ENCODE measurements around the gene ACOT7.

The ACOT7 gene

DNA sequence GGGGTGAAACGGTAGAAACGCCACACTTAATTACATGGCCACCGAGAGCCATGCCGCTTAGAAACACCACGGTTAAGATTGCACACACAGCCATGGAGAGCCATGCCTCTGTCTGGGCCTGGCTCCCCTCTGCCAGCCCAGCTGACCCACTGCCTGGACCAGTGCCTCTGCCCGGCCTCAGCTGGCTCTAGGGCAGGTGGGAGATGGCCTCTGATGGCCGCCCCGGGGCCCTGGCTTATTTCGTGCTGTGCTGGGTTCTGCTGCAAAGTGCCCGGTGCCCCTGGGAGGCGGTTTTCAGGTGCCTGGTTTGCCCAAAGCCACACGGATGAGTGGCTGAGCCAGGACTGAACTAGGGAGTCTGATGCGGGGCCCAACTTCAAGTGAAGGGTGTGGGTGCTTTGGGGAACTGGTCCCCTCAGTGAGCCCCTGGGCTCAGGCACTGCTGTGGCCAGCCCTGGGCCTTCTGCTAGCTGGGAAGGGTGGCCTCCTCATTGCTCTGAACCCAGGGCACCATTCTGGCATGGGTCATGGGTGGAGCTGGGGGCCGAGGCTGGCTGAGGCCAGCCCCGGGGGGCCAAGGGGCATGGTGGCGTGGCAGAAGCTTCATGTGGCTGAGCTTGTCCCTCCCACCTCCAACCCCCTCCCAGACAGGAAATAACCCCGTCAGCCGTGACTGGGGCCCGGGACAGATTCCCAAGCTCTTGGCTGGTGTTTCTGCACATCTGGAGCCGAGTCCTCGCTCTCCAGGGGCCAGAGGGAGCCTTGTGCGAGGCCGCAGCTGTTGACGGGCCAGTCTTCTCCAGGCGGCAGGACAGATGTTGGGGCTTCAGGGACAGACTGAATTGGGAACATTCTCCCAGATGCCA lies 130.8 kb downstream of the ACOT7 start:
- TF ChIP-seq CEBPB (IDR thresholded peaks at IDR 0.05), result no peak
- no peak for TF ChIP-seq RAD21 (IDR thresholded peaks at IDR 0.05; ENCODE audit: low read depth)

DNA sequence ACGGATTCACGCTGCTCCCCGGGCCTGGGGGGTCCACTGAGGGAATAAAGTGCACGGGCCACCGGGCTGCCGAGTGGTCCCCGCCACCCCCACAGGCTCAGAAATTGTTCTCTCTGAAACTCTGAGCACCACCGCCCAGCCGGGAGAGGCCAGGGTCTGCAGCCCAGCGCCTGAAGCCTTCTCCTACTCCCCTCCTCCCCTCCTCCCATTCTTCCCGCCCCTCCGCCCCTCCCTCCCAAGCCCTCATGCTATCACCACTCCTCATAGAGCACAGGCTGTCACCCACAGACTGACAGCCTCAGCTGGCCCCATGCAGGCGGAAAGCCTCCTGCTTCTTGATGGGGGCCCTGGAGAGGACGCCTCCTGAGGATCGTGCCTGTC lies 132.0 kb downstream of the ACOT7 start:
- TF ChIP-seq CEBPB (IDR thresholded peaks at IDR 0.05) (no peak), EGR1 (IDR thresholded peaks at IDR 0.05) (no peak), ZBTB7A (IDR thresholded peaks at IDR 0.05; ENCODE audit: low read depth) (no peak)
- TF ChIP-seq, protein P1, sequence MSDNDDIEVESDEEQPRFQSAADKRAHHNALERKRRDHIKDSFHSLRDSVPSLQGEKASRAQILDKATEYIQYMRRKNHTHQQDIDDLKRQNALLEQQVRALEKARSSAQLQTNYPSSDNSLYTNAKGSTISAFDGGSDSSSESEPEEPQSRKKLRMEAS (IDR thresholded peaks at IDR 0.05), result no peak

DNA sequence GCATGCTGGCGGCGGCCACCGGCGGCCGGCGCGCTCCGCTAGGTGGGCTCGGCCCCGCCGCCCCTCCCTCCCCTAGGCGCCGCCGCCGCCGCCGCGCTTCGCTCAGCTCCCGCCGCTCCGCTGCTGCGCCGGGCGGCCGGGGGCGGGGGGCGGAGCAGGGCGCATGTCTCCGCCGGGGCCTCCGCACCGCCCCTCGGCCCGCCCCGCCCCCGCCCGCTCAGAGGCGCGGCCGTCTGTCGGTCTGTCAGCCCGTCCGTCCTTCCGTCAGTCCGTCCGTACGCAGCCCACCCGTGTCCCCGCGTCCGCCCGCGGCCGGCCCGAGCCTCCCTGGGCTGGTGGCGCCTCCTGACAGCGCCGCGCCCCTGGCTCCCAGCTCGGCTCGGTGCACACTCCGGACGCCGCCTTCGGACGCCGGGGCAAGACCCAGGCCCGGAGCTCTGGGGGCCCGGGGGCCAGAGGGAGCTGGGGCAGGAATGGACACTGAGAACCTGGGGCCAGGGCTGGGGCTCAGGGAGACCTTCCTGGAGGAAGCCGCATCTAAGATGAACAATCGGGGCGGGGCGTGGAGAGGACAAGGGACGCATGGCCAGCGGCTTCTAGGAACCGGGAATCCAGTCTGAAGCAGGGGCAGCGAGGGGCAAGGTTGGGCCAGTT lies 132.5 kb downstream of the ACOT7 start, which contains the start of gene GPR153:
GPR153 (minus strand) TSS at position 138 of the 654 bp plus-strand sequence. CDS start 6,193 bp downstream, outside the sequence.
- TF ChIP-seq EGR1 (IDR thresholded peaks at IDR 0.05), result peak; percentile 47; the same call in 1 of the 2 replicates
- no peak for TF ChIP-seq CREB1 (IDR thresholded peaks at IDR 0.05; ENCODE audit: low read depth)
- no peak for TF ChIP-seq YY1 (IDR thresholded peaks at IDR 0.05; ENCODE audit: low read depth)
- TF ChIP-seq EP300 (IDR thresholded peaks at IDR 0.05; ENCODE audit: borderline replicate concordance), result no peak
- peak; percentile 64 for TF ChIP-seq ZBTB7A (IDR thresholded peaks at IDR 0.05; ENCODE audit: low read depth)
- no peak for TF ChIP-seq CEBPB (IDR thresholded peaks at IDR 0.05)
- no peak for TF ChIP-seq TCF12 (IDR thresholded peaks at IDR 0.05; ENCODE audit: low read depth)
- TF ChIP-seq, protein P2, sequence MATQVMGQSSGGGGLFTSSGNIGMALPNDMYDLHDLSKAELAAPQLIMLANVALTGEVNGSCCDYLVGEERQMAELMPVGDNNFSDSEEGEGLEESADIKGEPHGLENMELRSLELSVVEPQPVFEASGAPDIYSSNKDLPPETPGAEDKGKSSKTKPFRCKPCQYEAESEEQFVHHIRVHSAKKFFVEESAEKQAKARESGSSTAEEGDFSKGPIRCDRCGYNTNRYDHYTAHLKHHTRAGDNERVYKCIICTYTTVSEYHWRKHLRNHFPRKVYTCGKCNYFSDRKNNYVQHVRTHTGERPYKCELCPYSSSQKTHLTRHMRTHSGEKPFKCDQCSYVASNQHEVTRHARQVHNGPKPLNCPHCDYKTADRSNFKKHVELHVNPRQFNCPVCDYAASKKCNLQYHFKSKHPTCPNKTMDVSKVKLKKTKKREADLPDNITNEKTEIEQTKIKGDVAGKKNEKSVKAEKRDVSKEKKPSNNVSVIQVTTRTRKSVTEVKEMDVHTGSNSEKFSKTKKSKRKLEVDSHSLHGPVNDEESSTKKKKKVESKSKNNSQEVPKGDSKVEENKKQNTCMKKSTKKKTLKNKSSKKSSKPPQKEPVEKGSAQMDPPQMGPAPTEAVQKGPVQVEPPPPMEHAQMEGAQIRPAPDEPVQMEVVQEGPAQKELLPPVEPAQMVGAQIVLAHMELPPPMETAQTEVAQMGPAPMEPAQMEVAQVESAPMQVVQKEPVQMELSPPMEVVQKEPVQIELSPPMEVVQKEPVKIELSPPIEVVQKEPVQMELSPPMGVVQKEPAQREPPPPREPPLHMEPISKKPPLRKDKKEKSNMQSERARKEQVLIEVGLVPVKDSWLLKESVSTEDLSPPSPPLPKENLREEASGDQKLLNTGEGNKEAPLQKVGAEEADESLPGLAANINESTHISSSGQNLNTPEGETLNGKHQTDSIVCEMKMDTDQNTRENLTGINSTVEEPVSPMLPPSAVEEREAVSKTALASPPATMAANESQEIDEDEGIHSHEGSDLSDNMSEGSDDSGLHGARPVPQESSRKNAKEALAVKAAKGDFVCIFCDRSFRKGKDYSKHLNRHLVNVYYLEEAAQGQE (IDR thresholded peaks at IDR 0.05; ENCODE audit: low read depth), result no peak

DNA sequence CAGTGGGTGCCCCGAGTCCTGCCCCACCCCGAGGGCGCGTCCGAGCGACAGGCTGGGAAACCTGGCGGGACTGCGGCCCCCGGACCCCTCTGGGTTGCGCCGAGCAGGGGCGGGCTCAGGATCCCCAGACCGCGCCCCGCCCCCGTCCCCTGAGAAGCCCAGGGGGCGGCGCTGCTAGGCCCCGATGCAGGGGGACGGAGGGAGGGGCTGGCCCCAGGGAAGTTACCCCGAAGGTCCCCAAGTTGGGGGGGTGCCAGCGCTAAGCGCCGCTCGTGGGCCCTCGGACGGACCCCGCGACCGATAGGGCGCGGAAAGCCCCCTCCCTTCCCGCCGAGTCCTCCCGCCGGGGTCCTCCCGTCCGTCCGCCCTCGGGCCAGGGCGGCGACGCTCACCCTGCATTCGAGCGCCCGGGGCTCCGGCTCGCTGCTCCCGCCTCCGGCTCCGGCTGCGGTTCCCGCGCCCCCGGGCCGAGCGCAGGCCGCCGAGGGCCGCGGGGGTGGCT lies 133.1 kb downstream of the ACOT7 start:
- no peak for TF ChIP-seq TCF12 (IDR thresholded peaks at IDR 0.05; ENCODE audit: low read depth)
- TF ChIP-seq TAF1 (IDR thresholded peaks at IDR 0.05; ENCODE audit: low read depth), result peak; percentile 7; the same call in 1 of the 2 replicates
- peak; percentile 82 for TF ChIP-seq ZBTB7A (IDR thresholded peaks at IDR 0.05; ENCODE audit: low read depth)
- no peak for TF ChIP-seq CEBPB (IDR thresholded peaks at IDR 0.05)

DNA sequence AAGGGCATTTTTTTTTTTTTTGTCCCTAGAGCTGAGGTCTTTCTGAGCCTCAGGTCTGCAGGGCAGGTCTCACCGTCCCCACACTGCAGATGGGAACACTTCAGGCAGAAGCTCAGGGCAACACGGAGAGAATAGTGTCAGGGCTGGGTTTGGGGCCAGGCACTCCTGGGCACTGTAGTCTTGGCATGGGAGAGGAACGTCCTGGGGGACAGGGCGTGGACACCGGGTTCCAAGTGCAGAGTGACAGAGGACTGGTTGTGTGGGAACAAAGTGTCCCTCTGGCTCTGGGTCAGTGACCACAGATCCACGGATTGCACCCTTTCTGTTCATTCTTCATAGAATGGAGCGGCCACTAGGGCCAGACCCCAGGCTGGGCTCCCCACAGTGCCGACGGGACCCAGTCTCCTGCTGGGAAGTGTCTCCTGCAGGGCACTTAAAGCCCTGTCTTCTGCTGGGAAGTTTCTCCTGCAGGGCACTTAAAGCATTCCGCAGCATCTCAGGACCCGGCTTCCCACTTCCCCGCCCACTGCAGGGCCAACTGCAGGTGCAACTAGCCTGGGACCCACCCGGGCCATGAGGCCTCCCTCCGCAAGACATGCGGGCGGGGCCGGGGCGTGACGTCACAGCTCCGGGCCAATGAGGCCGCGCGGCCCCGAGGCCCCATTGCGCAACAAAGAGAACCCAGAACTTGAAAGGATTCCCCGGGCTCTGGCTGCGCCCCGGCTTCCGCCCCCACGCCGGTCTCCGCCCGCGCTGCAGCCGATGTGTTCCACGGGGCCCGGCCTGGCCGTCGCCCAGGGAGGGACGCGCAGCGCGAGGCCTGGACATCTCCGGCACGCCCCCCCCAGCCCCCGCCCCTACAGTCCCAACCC lies 133.8 kb downstream of the ACOT7 start:
- TF ChIP-seq ZBTB7A (IDR thresholded peaks at IDR 0.05; ENCODE audit: low read depth) (no peak), YY1 (IDR thresholded peaks at IDR 0.05; ENCODE audit: low read depth) (no peak), CREB1 (IDR thresholded peaks at IDR 0.05; ENCODE audit: low read depth) (peak; percentile 73), TAF1 (IDR thresholded peaks at IDR 0.05; ENCODE audit: low read depth) (peak; percentile 29; the same call in 1 of the 2 replicates), EP300 (IDR thresholded peaks at IDR 0.05; ENCODE audit: borderline replicate concordance) (no peak), FOXM1 (IDR thresholded peaks at IDR 0.05; ENCODE audit: borderline replicate concordance, low read depth) (no peak), TCF12 (IDR thresholded peaks at IDR 0.05; ENCODE audit: low read depth) (0 out of 2 replicates have a peak, but pooled peaks have one; percentile 15), EGR1 (IDR thresholded peaks at IDR 0.05) (peak; percentile 79), RAD21 (IDR thresholded peaks at IDR 0.05; ENCODE audit: low read depth) (no peak), NFIC (IDR thresholded peaks at IDR 0.05) (no peak), TEAD4 (IDR thresholded peaks at IDR 0.05) (no peak), CEBPB (IDR thresholded peaks at IDR 0.05) (peak; percentile 100)
- TF ChIP-seq, protein P2 (IDR thresholded peaks at IDR 0.05; ENCODE audit: low read depth), result no peak
- TF ChIP-seq, protein P1 (IDR thresholded peaks at IDR 0.05), result peak; percentile 60
- TF ChIP-seq, protein P3, sequence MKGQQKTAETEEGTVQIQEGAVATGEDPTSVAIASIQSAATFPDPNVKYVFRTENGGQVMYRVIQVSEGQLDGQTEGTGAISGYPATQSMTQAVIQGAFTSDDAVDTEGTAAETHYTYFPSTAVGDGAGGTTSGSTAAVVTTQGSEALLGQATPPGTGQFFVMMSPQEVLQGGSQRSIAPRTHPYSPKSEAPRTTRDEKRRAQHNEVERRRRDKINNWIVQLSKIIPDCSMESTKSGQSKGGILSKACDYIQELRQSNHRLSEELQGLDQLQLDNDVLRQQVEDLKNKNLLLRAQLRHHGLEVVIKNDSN (IDR thresholded peaks at IDR 0.05), result 0 out of 2 replicates have a peak, but pooled peaks have one; percentile 9
